Left renal pelvis (tissue), 4 donors: ENCODE measurements around the gene ACLY. TPM values are rescaled to one million over a fixed set of nuclear protein-coding genes. Genes with fewer than 3 reads are reported as not detected.
"Not testable (repeated sequence)": the region's sequence is repeated elsewhere in the genome, so short reads cannot be mapped to it uniquely, and the experiment has no call there.

Experiments
- DNase-seq, 4 donors: peaks; one replicate each; pipeline ENCODE4 v3.0.0-alpha.2; 2013; ENCODE audit warnings: low read depth in 4 of 4, low spot score in 3 of 4
- polyA plus RNA-seq, 4 donors: library from polyadenylated mRNA; unstranded; fragments of 120-200 nt; gene quantifications; one replicate each; pipeline ENCODE4 v1.2.1, GENCODE V29; 2013; ENCODE audit not compliant: insufficient read length in 4 of 4

Gene ACLY
- polyA plus RNA-seq, 4 donors = 79.7 to 90.8 (median 86.2) TPM

DNA sequence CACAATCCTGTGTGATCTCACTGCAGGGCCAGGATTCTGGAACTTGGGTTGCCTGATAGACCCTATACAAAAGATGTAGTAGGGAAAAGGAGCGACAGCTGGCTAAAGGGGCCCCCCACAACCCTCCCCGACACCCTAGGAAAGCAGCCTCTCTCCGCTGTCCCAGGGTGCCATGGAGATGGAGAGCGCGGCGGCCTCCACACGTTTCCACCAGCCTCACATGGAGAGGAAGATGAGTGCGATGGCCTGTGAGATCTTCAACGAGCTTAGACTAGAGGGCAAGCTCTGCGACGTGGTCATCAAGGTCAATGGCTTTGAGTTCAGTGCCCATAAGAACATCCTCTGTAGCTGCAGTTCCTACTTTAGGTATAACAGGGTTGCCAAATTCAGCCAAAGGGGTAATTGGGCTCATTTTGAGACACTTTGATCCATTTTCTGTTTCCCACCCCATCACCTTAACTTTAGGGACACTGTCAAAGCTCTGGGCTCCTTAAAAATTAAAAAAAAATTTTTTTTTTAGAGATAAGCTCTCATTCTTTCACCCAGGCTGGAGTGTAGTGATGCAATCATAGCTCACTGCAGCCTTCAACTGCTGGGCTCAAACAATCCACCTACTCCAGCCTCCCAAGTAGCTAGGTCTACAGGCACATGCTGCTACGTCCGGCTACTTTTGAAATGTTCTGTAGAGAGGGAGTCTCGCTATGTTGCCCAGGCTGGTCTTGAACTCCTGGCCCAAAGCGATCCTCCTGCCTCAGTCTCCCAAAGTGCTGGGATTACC is 80.8 kb downstream of the ACLY start, which contains the start of gene KLHL10:
TSS of gene KLHL10 (plus strand) at position 65 of the 778 bp plus-strand sequence. CDS start at position 173, 108 bp downstream.
- no peak for DNase-seq

DNA sequence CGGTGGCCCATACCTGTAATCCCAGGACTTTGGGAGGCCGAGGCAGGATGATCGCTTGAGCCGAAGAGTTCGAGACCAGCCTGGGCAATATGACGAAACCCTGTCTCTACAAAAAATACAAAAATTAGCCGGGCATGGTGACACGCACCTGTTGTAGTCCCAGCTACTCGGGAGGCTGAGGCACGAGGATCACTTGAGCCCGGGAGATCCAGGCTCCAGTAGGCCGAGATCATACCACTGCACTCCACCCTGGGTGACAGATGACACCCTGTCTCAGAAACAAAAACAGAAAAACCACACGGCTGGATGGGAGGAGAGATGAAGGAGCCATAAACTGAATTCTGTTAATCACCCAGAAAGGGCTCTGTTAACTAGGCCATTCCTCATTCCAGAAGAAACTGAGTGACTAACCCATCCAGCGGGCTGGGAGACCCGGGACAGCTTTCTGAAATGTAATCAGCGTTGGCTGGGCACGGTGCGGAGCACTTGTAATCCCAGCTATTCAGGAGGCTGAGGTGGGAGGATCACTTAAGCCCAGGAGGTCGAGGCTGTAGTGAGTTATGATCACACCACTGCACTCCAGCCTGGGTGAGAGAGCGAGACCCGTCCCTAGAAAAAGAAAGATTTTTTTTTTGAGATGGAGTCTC is 82.1 kb downstream of the ACLY start:
- DNase-seq = no peak

DNA sequence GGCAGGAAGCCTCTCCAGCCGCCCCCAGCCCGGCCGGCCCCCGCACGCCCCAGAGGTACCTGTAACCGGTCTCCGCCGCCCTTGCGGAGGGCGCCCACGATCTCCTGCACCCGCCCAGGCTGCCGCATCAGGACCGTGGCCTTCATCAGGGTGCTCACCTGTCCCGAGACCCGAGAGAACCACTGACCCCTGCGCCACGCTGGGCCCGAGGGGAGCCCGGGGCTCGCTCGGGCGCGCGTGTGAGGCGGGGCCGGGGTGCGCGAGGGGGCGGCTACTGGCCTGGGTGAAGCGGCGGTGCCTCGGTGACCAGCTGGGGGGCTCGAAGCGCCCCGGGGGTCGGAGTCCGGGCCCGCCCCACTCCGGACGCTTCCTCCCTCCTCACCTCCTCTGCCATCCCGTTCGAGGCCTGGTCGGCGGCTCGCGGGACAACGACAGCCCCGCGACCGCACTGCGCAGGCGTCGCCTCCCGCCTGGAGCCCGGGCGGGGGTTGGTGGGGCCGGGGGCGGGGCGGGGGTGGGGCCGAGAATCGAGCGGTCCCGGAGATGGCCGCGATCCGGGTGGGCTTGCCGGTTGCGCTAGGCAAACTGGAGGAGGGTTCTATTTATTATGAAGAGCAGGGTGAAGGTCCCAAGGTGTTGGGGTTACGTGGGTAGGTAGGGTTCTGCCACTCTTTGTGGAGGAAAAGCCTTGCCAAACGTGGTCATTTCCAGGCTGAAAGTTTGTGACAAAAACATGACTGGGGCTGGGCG is 82.8 kb downstream of the ACLY start, which contains the start of gene NT5C3B:
TSS of gene NT5C3B (minus strand) at position 433 of the 750 bp plus-strand sequence. CDS start at position 394, 39 bp downstream.
- DNase-seq = no peak

DNA sequence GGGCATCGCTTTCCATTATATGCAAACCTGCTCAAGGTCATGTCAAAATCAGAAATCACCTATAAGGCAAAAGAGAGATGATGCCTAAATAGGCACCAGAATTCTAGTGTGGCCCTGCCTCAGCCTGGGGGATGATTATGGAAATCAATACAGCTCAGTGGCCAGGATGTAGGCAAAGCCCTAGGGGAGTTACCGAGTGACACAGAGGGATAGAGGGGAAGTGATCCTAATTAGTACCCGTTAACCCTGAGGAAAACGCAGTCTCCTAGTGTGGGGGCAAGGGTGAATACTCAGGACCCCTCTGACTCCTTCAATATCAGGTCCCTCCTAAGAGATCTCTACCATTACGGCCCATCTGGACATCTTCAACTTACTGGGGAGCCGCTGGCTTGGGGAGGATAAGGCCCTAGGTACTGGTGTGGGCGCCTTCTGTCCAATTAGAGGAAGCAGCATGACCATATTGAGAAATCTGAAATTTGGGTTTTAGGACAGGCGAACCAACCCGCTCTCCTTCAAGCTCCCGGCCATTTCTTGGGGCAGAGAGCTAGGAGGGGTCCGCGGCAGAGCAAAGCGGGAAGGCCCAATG is 83.4 kb downstream of the ACLY start:
- DNase-seq = no peak

DNA sequence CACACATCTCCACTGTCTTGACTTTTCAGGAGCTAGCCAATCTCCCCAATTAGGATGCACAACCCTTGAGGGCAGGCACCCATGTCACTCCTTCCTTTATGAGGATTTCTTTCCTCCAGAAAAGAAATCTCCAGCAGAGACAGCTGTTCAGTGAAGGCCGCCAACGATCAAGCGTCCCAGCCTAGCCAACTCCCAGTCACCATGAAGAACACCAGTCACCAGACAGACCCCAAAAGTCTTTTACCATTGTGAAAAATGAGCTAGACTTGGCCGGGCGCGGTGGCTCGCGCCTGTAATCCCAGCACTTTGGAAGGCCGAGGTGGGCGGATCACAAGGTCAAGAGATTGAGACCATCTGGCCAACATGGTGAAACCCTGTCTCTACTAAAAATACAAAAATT is 88.8 kb downstream of the ACLY start:
- not testable (repeated sequence) for DNase-seq

DNA sequence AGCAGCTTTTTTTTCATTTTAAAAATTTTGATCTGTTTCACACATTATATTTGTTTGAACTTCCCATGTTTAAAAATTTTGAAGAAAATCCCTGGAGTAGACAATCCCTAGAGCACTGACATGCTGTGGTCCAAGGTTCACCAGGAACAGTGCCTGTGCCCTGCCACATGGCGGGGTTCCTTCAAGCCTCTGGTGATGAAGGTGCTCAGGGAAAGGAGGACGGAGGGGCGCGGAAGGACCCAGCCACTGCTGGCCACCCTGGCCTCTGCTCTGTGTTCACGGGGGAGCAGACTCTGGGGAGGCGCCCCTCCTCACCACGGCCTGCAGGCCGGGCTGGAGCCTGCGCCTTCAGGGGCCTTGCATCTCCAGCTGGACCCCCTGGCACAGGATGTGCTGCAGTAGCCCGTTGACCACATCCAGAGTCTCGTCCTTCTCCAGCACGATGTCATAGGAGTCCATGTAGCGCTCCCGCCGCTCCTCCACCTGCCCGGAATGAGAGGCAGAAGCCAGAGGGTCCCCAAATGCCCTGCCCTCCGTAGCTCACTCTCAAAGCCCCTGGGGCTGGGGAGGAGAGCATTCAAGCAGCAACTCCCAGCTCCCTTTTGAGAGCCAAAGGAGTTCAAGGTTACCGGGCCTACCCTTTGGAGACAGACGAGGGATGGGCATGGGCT is 93.4 kb downstream of the ACLY start:
- no peak for DNase-seq

DNA sequence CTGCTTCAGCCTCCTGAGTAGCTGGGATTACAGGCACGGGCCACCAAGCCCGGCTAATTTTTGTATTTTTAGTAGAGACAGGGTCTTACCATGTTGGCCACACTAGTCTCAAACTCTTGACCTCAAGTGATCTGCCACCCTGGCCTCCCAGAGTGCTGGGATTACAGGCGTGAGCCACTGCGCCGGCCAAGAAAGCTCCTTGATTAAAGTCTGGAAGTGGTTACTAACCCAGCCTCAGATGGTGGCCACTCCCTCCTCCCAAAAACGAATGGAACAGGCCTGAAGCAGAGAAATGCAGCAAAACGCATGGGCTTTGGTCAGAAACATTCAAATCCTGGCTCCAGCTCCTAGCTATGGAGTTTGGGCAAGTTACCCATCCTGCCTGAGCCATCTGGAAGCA is 94.7 kb downstream of the ACLY start:
- DNase-seq = no peak

DNA sequence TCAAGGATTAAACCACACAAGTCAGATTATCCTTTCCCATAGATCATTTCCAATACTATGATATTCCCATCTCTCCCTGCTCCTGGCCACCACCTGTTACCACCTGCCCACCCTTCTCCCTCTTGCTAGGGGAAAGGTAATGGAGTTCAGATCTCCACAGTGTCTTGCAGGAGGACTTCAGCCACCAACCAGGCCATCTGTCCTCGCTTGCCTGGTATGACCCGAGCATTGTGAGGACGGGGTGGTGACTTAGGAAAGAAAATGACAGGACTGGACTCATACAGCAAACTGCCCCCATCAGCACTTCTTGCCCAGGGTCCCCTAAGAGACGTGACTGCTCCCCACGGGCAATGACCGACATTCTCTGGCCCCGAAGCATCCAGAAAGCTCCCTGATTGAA is 95.2 kb downstream of the ACLY start:
- no peak for DNase-seq

DNA sequence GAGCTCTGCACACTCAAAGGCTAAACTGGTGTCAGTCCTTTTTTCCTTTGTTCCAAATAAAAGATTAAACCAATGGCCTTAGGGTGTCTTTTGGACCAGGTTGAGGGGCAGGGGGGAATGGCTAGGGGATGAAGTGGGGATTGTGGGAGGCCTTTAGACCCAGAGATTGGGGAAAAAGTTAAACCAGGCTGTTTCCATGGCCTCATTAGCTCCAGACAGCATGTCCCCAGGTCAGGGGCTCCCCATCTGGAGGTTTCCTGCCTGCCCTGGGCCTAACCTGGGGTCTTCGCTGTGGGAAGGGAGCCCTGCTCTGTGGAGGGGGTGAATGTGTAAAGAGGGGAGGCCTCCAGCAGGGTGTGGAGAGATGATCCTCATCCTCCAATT is 95.6 kb downstream of the ACLY start:
- no peak for DNase-seq

DNA sequence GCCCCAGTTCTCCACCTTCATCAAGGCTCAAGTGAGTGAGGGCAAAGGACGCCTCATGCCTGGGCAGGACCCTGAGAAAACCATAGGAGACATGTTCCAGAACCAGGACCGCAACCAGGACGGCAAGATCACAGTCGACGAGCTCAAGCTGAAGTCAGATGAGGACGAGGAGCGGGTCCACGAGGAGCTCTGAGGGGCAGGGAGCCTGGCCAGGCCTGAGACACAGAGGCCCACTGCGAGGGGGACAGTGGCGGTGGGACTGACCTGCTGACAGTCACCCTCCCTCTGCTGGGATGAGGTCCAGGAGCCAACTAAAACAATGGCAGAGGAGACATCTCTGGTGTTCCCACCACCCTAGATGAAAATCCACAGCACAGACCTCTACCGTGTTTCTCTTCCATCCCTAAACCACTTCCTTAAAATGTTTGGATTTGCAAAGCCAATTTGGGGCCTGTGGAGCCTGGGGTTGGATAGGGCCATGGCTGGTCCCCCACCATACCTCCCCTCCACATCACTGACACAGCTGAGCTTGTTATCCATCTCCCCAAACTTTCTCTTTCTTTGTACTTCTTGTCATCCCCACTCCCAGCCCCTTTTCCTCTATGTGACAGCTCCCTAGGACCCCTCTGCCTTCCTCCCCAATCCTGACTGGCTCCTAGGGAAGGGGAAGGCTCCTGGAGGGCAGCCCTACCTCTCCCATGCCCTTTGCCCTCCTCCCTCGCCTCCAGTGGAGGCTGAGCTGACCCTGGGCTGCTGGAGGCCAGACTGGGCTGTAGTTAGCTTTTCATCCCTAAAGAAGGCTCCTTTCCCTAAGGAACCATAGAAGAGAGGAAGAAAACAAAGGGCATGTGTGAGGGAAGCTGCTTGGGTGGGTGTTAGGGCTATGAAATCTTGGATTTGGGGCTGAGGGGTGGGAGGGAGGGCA is 96.3 kb downstream of the ACLY start:
- DNase-seq = no peak

DNA sequence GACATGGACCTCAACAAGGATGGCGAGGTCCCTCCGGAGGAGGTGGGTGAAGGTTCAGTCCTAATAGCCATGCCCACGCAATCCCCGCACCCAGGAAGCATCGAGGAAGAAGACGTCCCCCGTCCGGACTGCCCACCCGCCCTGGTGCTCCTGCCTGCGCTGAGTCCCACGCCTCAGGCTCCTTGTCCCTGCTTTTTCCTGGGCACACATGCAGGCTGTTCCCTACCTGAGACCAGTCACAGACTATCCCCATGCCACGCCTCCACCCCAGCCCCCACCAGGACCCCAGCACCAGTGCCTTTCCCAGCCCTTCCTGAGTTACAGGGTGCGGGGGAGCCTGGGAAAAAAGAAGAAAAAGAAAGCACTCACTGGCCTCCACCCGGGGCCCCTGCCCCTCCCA is 97.0 kb downstream of the ACLY start:
- no peak for DNase-seq

DNA sequence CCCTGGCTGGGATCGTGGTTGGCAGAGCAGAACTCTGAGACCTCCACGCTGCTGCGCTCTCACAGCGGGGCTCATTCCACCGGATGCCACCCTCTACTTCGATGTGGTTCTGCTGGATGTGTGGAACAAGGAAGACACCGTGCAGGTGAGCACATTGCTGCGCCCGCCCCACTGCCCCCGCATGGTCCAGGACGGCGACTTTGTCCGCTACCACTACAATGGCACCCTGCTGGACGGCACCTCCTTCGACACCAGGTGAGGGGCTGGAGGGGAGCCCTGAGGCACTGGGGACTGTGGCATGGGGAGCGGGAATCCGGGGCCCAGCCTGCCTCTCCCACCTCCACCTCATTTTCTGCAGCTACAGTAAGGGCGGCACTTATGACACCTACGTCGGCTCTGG is 100.7 kb downstream of the ACLY start:
- DNase-seq = no peak

Other genes starting within 250 kb of the ACLY start
- 100 to 1,000 TPM; 669 to 825 (median 761) TPM for gene EIF1, start 230.1 kb downstream of the ACLY start, polyA plus RNA-seq
- not detected for gene GAST, start 206.6 kb downstream of the ACLY start, polyA plus RNA-seq
- 1 to 10 TPM in 2 of 4 donors, under 1 TPM in 2; 0.69 to 1.5 (median 0.92) TPM for gene HAP1, start 184.3 kb downstream of the ACLY start, polyA plus RNA-seq
- gene JUP, start 132.2 kb downstream of the ACLY start, polyA plus RNA-seq = 100 to 1,000 TPM in 3 of 4 donors, 10 to 100 TPM in 1; 74.9 to 239 (median 187) TPM
- 10 to 100 TPM; 33.9 to 49.4 (median 39.8) TPM for gene P3H4, start 107.0 kb downstream of the ACLY start, polyA plus RNA-seq
- 100 to 1,000 TPM; 141 to 260 (median 161) TPM for gene FKBP10, start 105.9 kb downstream of the ACLY start, polyA plus RNA-seq
- gene NT5C3B, start 82.7 kb downstream of the ACLY start, polyA plus RNA-seq = 100 to 1,000 TPM in 1 of 4 donors, 10 to 100 TPM in 3; 72.3 to 118 (median 91.4) TPM
- gene KLHL10, start 81.1 kb downstream of the ACLY start, polyA plus RNA-seq = under 1 TPM; 0.16 to 0.34 (median 0.26) TPM
- 10 to 100 TPM in 1 of 4 donors, 1 to 10 TPM in 3; 6.7 to 10.9 (median 9.3) TPM for gene KLHL11, start 53.5 kb downstream of the ACLY start, polyA plus RNA-seq
- gene ODAD4, start 11.7 kb upstream of the ACLY start, polyA plus RNA-seq = 1 to 10 TPM; 2.0 to 7.5 (median 6.8) TPM
- 10 to 100 TPM; 55.9 to 72.1 (median 60.9) TPM for gene CNP, start 47.8 kb upstream of the ACLY start, polyA plus RNA-seq
- 100 to 1,000 TPM in 3 of 4 donors, 10 to 100 TPM in 1; 97.1 to 168 (median 148) TPM for gene DNAJC7, start 98.5 kb upstream of the ACLY start, polyA plus RNA-seq
- 10 to 100 TPM; 39.3 to 52.2 (median 48.7) TPM for gene NKIRAS2, start 101.1 kb upstream of the ACLY start, polyA plus RNA-seq
- 1 to 10 TPM; 3.1 to 6.0 (median 3.3) TPM for gene C17orf113, start 131.7 kb upstream of the ACLY start, polyA plus RNA-seq
- 1 to 10 TPM; 5.1 to 9.3 (median 6.2) TPM for gene ZNF385C, start 179.5 kb upstream of the ACLY start, polyA plus RNA-seq
- 10 to 100 TPM in 1 of 4 donors, 1 to 10 TPM in 3; 7.7 to 12.0 (median 8.4) TPM for gene DHX58, start 193.8 kb upstream of the ACLY start, polyA plus RNA-seq
- 10 to 100 TPM; 42.1 to 88.4 (median 57.0) TPM for gene KAT2A, start 202.4 kb upstream of the ACLY start, polyA plus RNA-seq
- under 1 TPM in 3 of 4 donors, not detected in 1; 0.16 to 0.27 (median 0.23) TPM for gene HSPB9, start 203.9 kb upstream of the ACLY start, polyA plus RNA-seq
- gene RAB5C, start 236.0 kb upstream of the ACLY start, polyA plus RNA-seq = 100 to 1,000 TPM; 105 to 150 (median 127) TPM